ENCODE data around the gene PEAK1. TPM values are rescaled to one million over a fixed set of nuclear protein-coding genes. Genes with fewer than 3 reads are reported as not detected.

The PEAK1 gene
- total and polyA plus RNA-seq, 9 of the 15 experiments (the other 6 are each of a cell fraction or from before 2014, with no cell fraction given) = 0.99 to 22.4 (median 10.8) TPM

GRCh38 chr15:77446840-77447390 is 27.0 kb upstream of the PEAK1 start (continued):
- TF ChIP-seq HLTF (IDR thresholded peaks at IDR 0.05) = no peak

- Histone ChIP-seq H3K79me2 (ENCODE audit: control insufficient read depth, insufficient read depth, low read length) (peaks cover 38% of the 10 kb centered on the region; the same call in 2 of the 3 replicates), H3K36me3 (ENCODE audit: control insufficient read depth, insufficient read depth, low read length) (no peaks in the 10 kb centered on the region), H2AFZ (ENCODE audit: low read depth, low read length) (no peak overlapping the region), H3K9ac (ENCODE audit: insufficient read depth in 1 of 2, low read depth in 2 of 2, low read length in 2 of 2) (no peak overlapping the region), H3K4me1 (replicated peaks in 1 of 2; ENCODE audit: control insufficient read depth in 2 of 2, insufficient read depth in 2 of 2, low read length in 2 of 2) (no peaks in the 10 kb centered on the region), H4K20me1 (replicated peaks; ENCODE audit: control insufficient read depth, insufficient read depth, low read length) (no peaks in the 10 kb centered on the region), H3K27me3 (ENCODE audit: control insufficient read depth in 2 of 2, insufficient read depth in 2 of 2, low read length in 2 of 2) (no peaks in the 10 kb centered on the region), H3K9me1 (ENCODE audit: control insufficient read depth, insufficient read depth, low read length) (no peaks in the 10 kb centered on the region), H3K4me2 (ENCODE audit: insufficient read depth, low read length) (no peak overlapping the region), H3K9me3 (replicated peaks; ENCODE audit: control insufficient read depth, insufficient read depth, low read depth, low read length) (no peaks in the 10 kb centered on the region), H3K27ac (ENCODE audit: extremely low read depth, low read depth, low read length) (no peak overlapping the region), H3K4me3 (no peak overlapping the region)
- BruUV-seq (replicated peaks) = no TSS peak
- intact Hi-C loops (cut with micrococcal nuclease) (no loop called here), in situ Hi-C loops (cut with MboI) (no loop called here)
- FAIRE-seq (no peak), ATAC-seq (no peak), DNase-seq (ENCODE audit: extremely low read depth in 1 of 4, low spot score in 3 of 4) (no peak)
- ChIA-PET POLR2A (interaction anchor here (1.0 kb wide), 1 partner anchor 18 kb away, joined by 5 read pairs; no protein-coding TSS in a partner anchor), CTCF (ENCODE audit: low intra/inter-chr PET ratio) (no interaction called here)
- whole genome bisulfite sequencing (ENCODE audit: insufficient coverage, low coverage, missing lambda C conversion rate) = 83% methylated on average over 3 of the region's 3 CpGs
- no peak for TF ChIP-seq FIP1L1 (IDR thresholded peaks at IDR 0.05; ENCODE audit: low read depth, low read length, poor library complexity, severe bottlenecking)
- no peak for TF ChIP-seq ETV5 (CRISPR knock-in tag; IDR thresholded peaks at IDR 0.05; ENCODE audit: low read depth)
- TF ChIP-seq RAD51 (IDR thresholded peaks at IDR 0.05; ENCODE audit: borderline replicate concordance, low read depth) = no peak
- no peak for TF ChIP-seq ZBTB8A (IDR thresholded peaks at IDR 0.05; ENCODE audit: partially characterized antibody)
- no peak for TF ChIP-seq SRSF3 (IDR thresholded peaks at IDR 0.05; ENCODE audit: insufficient read depth, low read length)
- no peak for TF ChIP-seq SNIP1 (IDR thresholded peaks at IDR 0.05; ENCODE audit: low read depth)
- no peak for TF ChIP-seq POLR3G (IDR thresholded peaks at IDR 0.05; ENCODE audit: extremely low read depth, insufficient read length, insufficient replicate concordance)
- no peak for TF ChIP-seq REST (IDR thresholded peaks at IDR 0.05; ENCODE audit: borderline replicate concordance)
- TF ChIP-seq REST (CRISPR knock-in tag; IDR thresholded peaks at IDR 0.05; ENCODE audit: low read depth) = no peak
- TF ChIP-seq TFAM (CRISPR knock-in tag; conservative IDR thresholded peaks at IDR 0.05) = no peak
- TF ChIP-seq ZNF696 (CRISPR knock-in tag; conservative IDR thresholded peaks at IDR 0.05) = no peak
These were observed 20.6 kb upstream of the PEAK1 start for GRCh38 chr15:77440378-77440999.

Measured in K562 (cell line).